Activated T-cell treated with anti-CD3 and anti-CD28 coated beads, Interleukin-2, amount 50 U/mL, for 48 hours (primary cell): ENCODE measurements around the gene CLSTN2.

ENCODE experiments used
- DNase-seq, 2 experiments: peaks; one replicate each; pipeline ENCODE4 v3.0.0-alpha.2; 2020

CLSTN2 gene

DNA sequence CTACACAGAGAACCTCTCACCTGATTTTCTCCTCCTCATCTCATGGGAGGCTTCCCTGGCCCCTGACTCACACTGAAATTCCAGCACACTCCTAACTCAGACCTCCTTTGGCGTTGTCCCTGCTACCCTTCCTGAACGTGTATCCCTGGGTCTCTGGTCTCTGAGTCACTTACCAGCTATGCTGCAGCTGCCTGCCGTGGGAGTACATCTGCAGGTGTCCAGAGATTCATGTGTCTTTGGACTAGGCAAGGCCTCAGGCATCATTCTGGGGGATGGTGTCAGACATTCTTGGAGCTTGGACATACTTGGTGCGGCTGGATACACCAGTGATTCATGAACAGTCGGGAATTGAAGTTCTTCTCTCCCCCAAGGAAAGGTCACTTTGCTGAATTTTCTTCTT, 594.1 kb downstream of the CLSTN2 start:
- DNase-seq, result no peak

DNA sequence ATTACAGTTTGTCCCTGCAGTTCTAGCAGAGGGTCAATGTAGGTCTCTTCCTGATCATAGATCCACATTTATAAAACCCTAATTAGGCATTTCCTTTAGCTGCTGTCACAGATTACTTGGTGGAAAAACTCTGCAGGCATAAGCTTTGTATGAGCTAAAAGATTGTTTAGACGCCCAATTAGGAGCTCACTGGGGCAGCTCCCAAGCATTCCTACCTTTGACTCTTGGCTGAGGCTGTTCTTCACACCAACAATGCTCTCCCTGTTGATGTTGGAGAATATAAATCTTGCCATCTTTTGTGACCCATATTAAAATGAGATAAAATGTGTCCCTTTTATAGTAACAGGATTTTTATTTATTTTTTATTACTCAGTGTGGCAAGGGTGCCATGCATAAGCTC, 594.6 kb downstream of the CLSTN2 start:
- DNase-seq, result no peak

- DNase-seq, result no peak
Observed at GRCh38 chr3:140530131-140530530, 595.1 kb downstream of the CLSTN2 start.

- DNase-seq, result no peak
Observed at GRCh38 chr3:140530603-140531002, 595.6 kb downstream of the CLSTN2 start.

- no peak for DNase-seq
Observed at GRCh38 chr3:140532793-140533330, 597.9 kb downstream of the CLSTN2 start.

DNA sequence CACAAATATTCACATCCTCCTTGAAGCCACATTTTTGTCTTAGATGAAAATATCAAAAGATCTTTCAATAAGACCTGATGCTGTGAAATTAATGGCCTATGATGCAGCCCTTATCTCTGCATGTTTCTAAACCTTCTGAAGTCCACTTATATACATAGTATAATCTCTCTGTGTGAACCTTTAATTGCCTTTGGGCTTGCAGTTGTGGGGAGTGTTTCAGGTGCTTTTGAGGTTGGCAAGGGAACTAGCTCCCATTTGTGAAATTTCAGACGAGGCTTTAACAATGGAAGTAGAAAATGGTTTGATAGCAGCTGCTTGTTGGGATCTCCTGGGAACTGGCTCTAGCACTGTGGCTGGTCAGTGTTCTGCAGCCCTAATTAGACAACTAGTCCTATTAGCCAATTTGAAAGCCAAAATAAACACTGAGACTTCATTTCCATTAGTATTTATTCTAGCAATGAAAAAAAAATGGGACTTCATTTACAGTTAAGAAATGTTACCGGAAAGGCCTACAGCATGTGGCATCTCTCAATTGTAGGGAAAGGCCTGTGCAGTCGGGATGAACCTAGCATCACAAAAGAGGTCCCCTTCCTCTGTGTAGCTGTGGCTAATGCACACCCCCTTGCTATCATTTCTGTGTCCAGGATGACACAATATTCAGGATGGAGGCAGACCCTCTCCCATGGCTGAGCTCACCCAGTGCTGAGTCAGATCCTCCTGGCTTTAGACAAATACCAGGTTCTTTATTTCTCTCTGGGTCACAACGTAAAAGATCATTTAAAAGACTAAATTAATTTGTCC, 602.1 kb downstream of the CLSTN2 start:
- DNase-seq, result no peak

DNA sequence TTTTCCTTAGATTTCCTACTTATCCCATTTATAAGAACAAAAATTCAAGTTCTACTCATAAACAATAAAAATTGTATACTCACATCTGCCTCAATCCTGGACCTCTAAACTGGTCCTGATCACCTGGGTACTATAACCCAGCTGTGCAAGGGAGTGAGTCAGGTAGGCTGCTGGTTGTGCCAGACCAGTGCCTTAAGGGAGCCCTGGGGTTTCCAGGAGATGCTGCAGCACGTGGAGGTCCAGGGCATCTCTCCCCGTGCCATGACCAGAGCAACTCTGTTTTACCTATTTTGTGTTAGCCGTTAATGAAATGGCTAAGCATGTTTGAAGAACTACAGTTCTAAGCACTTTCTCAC, 602.7 kb downstream of the CLSTN2 start:
- DNase-seq, result no peak

- no peak for DNase-seq
Observed at GRCh38 chr3:140540262-140540661, 605.3 kb downstream of the CLSTN2 start.

- no peak for DNase-seq
Observed at GRCh38 chr3:140541975-140542653, 607.1 kb downstream of the CLSTN2 start.

DNA sequence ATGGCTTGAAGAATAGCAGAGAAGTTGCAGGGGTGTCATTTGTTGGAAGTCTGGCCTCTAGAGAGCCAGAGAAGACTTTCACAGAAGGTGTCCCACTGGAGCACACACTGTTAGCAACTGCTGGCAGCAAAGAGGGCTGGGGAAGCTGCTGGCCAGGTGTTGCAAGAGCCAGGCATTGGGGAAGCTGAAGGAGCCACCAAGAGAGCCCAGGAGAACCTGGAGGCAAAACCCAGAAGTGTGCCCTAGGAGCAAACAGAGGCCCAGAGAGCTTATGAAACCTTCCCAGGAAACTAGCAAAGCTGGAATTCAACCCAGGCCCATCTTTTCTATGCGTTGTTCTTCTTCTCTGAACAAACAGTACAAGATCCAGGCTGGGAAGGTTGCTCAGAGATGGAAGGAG, 610.2 kb downstream of the CLSTN2 start:
- DNase-seq, result no peak

DNA sequence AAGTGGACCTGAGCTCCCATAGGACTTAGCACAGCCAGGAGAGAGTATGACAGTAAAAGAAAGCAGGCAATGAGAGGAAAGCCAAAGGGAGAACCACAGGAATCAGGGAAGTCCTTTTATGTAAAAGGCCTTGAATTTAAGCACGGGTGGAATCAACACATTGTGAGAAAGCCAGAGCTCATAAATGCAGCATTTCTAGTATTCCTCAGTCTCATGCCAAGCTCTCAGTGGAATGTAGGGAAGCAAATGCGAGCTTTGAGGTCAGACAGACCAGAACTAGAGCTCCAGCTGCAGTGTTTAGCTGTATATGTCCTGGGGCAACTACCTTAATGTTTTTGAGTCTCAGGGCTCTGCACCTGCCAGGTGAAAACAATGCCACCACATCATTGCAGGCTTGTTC, 610.8 kb downstream of the CLSTN2 start:
- DNase-seq, result no peak

DNA sequence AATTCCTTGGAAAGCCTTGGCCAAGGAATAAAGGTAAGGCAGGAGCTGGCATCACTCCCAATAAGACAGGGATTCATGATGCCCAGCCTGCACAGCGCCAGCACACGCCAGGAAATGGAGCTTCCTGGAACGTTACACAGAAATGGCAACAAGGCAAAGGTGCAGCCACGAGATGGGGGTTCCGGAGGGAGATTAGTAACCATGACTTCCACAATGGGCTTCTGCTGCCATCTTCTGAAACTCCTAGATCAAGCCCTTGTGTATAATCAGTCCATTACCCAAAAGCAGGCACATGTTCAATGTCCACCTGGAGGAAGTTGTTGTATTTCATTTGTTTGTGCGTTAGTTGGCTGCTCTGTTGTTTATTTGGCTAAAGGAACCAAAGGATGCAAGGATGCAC, 611.7 kb downstream of the CLSTN2 start:
- DNase-seq, result no peak

GRCh38 chr3:140552403-140552802, 617.4 kb downstream of the CLSTN2 start:
- DNase-seq, result no peak

- no peak for DNase-seq
Observed at GRCh38 chr3:140552898-140553297, 617.9 kb downstream of the CLSTN2 start.

DNA sequence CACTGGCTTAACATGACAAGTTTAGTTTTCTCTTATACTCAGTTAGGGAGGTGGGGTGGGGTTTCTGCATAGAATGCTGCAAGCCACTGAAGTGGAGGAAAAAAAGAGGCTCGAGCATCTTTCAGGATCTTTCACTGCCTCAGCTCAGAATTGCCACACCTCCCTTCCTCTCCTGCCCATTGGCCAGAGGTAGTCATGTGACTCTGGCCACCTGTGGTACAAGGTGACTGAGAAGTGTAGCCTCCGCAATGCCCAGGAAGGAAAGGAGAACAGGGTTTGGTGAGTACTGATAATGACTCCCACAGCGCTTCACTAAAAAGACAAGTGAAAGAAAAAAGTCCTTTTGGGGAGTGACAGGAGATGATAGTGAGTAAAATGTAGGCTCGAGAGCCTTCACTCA, 618.6 kb downstream of the CLSTN2 start:
- no peak for DNase-seq

- no peak for DNase-seq
Observed at GRCh38 chr3:140555666-140556065, 620.7 kb downstream of the CLSTN2 start.

- DNase-seq, result no peak
Observed at GRCh38 chr3:140557476-140557875, 622.5 kb downstream of the CLSTN2 start.

DNA sequence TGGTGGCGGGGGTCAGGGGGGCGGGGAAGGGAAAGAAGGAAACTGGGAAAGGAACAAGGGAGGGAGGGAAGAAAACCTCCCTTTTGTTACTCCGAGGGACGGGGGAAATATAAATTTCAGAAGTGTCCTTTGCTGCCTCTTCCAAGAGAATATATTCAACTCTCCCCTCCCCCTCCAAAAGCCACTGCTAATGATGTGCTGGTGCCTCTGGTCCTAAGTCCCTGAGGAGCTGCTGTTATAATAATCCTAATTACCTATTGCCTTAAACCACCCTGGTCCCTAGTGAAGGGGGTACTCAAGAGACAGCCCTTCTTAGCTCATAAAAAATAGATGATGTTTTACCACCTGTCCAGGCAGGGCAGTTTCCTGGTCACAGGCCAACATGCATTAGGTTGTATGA, 624.6 kb downstream of the CLSTN2 start:
- DNase-seq, result no peak

- no peak for DNase-seq
Observed at GRCh38 chr3:140563206-140563760, 628.3 kb downstream of the CLSTN2 start.

GRCh38 chr3:140568131-140568530, 633.1 kb downstream of the CLSTN2 start:
- DNase-seq, result no peak

DNA sequence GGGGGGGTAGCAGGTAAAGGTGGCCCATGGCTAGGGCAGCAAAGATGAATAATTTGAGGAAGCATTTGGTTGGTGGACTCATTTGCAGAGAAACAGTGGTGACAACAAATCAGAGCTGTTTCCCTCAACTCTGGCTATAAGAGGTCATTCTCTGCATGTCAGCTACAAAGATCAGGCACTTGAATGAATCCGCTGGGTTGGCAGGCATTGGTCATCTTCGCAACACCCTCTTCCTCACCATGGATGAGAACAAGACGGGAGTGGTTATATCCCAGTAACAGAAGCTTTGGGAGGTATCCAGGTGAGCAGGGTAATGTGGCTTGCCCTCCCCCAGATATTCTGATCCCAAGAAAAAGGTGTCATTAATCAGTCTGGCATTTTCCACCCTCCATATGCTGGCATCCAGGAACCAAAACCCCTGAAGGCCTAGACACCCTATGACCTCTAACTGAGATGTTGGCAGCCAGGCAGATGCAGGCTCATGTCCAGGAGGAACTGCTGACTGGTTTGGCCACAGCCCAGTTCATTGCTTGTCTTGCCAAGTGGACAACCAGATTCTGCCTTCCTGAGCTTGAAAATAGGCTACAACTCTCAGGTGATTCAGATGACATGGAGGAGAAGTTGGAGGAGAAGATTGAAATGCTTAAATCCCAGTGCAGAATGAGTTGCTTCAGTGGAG, 634.0 kb downstream of the CLSTN2 start:
- no peak for DNase-seq

DNA sequence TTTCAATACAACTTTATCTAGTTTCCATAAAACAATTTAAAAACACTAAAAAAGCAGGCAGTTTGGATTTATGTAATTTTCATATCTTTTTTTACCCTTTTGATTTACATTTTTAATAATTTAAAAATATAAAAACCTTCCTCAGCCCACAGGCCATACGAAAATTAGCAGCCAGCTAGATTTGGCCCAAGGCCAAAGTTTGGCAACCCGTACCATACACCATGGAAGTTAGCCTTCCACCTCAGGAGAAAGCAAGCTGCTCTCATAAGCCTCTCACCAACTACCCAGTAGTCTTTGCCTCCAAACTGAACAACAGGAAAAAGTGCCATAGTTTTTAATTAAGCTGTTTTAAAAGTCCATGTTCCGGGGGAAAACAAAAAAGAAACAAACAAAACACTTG, 635.6 kb downstream of the CLSTN2 start:
- DNase-seq, result no peak

DNA sequence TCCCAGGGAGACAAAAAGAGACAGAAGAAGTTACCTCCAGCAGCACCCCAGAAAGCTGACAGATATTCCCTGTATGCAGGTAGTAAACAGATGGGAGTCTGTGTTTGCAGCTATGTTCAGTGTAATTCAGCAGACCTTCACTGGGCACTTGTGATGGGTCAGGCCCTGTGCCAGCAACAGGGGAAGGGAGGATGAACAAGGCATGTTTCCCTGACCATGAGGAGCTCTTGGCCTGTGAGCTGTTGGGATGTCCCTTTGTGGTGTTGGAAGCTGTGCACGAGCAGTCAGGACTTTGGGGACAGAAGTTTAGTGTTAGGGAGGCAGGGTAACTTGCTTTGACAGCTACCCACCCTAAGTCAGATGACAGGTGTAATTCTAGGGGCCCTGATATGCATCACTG, 636.9 kb downstream of the CLSTN2 start:
- no peak for DNase-seq

- DNase-seq, result no peak
Observed at GRCh38 chr3:140572334-140572733, 637.3 kb downstream of the CLSTN2 start.
